Vagina (tissue), 2 donors: ENCODE results near the gene AHNAK. TPM values are rescaled to one million over a fixed set of nuclear protein-coding genes. Genes with fewer than 3 reads are reported as not detected.
A peak's percentile ranks its signal among the peaks of the same experiment; 100 is the strongest.

Source experiments
- DNase-seq, 2 donors: peaks; one replicate each; pipeline ENCODE4 v3.0.0-alpha.2; 2017; ENCODE audit errors: extremely low spot score in 2 of 2
- H3K27ac ChIP-seq: fragments of 200-600 bp; sonication (generic); one replicate; pipeline ENCODE4 v1.5.1; 2019
- H3K27me3 ChIP-seq: fragments of 200-600 bp; sonication (generic); one replicate; pipeline ENCODE4 v1.5.1; 2019
- H3K36me3 ChIP-seq, 2 donors: fragments of 200-600 bp; sonication (generic); one replicate each; pipeline ENCODE4 v1.5.1; 2017 to 2019
- H3K4me1 ChIP-seq: fragments of 200-600 bp; sonication (generic); one replicate; pipeline ENCODE4 v1.5.1; 2019
- H3K4me3 ChIP-seq, 2 donors: fragments of 200-600 bp; sonication (generic); 1 replicate in 1 of 2; 2 replicates in 1 of 2; pipeline ENCODE4 v1.5.1; 2016 to 2019
- H3K9me3 ChIP-seq: fragments of 200-600 bp; sonication (generic); one replicate; pipeline ENCODE4 v1.5.1; 2019
- CTCF ChIP-seq, 3 experiments: fragments of 450-650 bp in 2 of 3; fragments of 200-600 bp in 1 of 3; sonication (generic) in 1 of 3; IDR thresholded peaks; one replicate each; pipeline ENCODE4 v1.5.1; 2017 to 2019; ENCODE audit warnings: antibody characterized with exemption in 3 of 3, mild to moderate bottlenecking in 2 of 3, moderate library complexity in 2 of 3
- POLR2A ChIP-seq, 2 donors: fragments of 450-650 bp; IDR thresholded peaks; one replicate each; pipeline ENCODE4 v1.6.1; 2017; ENCODE audit warnings: antibody characterized with exemption in 2 of 2, mild to moderate bottlenecking in 2 of 2, moderate library complexity in 2 of 2
- POLR2AphosphoS5 ChIP-seq, 2 donors: sonication (generic); formaldehyde crosslinking; IDR thresholded peaks; one replicate each; pipeline ENCODE4 v1.9.0; 2017; ENCODE audit warnings: antibody characterized with exemption in 2 of 2, mild to moderate bottlenecking in 2 of 2, low read depth in 1 of 2; ENCODE audit not compliant: insufficient read depth in 1 of 2
- intact Hi-C: fragments of 100-400 bp; cut with DNase I; formaldehyde crosslinking; loops from one replicate; pipeline ENCODE4 v1.15.1; 2023
- total RNA-seq: library from RNA; depleted of rRNA; stranded (reverse); fragments of >200 nt; gene quantifications from one replicate; pipeline ENCODE4 v1.2.3, GENCODE V29; 2016

Gene AHNAK
- total RNA-seq, 1 donor from 2014 or later = 828 TPM

DNA sequence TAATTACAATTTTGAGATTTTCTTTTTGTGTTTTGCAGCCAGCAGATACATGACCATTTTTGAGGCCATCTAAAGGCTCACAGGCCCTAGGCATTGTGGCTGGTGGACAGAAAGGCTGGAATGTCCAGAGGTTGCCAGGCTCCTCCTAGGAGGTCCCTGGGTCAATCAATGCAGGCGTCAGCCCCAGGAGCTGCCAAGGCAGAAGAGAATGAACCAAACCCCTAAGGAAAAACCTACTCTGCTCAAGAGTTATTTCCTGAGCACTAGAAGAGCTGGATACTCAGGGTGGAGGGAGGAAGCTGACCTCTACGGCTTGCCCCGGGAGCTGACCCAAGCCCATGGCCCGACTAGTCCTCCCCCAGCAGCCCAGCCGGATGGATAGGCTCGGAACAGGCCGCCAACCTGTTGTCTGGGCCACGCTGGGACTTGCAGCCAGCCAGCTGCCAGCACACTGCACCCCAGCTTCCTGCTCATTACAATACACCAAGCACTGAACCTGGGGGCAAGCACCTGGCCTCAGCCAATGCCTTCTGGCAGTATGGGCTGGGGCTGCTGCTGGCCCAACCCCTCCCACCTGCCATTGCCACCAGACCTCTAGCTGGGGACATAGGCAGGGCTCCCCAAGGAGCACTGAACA lies 133.4 kb downstream of the AHNAK start:
- DNase-seq = no peak
- no peak overlapping the region for H3K4me3 ChIP-seq
- no peaks in the 10 kb centered on the region for H3K27me3 ChIP-seq
- intact Hi-C loops = no loop called here
- H3K4me1 ChIP-seq = peaks cover 27% of the 10 kb centered on the region
- H3K9me3 ChIP-seq = no peaks in the 10 kb centered on the region
- H3K36me3 ChIP-seq = no peaks in the 10 kb centered on the region
- H3K27ac ChIP-seq = no peak overlapping the region
- TF ChIP-seq CTCF (IDR thresholded peaks at IDR 0.05) (no peak), POLR2A (IDR thresholded peaks at IDR 0.05) (no peak), POLR2AphosphoS5 (IDR thresholded peaks at IDR 0.05; ENCODE audit: insufficient read depth in 1 of 2, low read depth in 1 of 2) (no peak)

- no peak for TF ChIP-seq POLR2AphosphoS5 (IDR thresholded peaks at IDR 0.05; ENCODE audit: insufficient read depth in 1 of 2, low read depth in 1 of 2)
- no peak for TF ChIP-seq POLR2A (IDR thresholded peaks at IDR 0.05)
- no peak for TF ChIP-seq CTCF (IDR thresholded peaks at IDR 0.05)
- peaks cover 28% of the 10 kb centered on the region for H3K4me1 ChIP-seq
- no peaks in the 10 kb centered on the region for H3K36me3 ChIP-seq
- H3K27me3 ChIP-seq = no peaks in the 10 kb centered on the region
- no peak overlapping the region for H3K4me3 ChIP-seq
- no peak for DNase-seq
- H3K27ac ChIP-seq = no peak overlapping the region
- no peaks in the 10 kb centered on the region for H3K9me3 ChIP-seq
- intact Hi-C loops = no loop called here
Measured at GRCh38 chr11:62411524-62411923, 135.1 kb downstream of the AHNAK start.

DNA sequence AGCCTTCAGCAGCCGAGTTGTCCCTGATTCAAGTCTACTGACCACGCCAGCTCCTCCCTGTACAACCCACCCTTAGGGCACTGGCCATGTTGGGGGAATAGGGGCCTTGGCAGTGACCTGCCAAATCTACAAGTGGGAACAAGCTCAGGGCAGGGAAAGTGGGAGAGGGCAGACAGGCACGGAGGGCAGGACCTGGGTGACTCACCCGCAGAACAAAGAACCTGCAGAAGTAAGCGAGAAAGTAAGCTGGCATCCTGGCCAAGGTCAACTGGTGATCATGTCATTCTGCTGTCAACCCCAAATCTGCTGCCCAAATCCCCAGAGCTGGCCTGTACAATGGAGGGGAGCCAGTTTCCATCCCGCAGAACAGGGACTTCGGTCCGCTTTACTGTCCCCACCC lies 135.6 kb downstream of the AHNAK start:
- no peak for DNase-seq
- H3K4me1 ChIP-seq = peaks cover 34% of the 10 kb centered on the region
- H3K36me3 ChIP-seq = no peaks in the 10 kb centered on the region
- no peak overlapping the region for H3K4me3 ChIP-seq
- no peaks in the 10 kb centered on the region for H3K27me3 ChIP-seq
- H3K27ac ChIP-seq = no peak overlapping the region
- intact Hi-C loops = no loop called here
- H3K9me3 ChIP-seq = no peaks in the 10 kb centered on the region
- no peak for TF ChIP-seq POLR2A (IDR thresholded peaks at IDR 0.05)
- no peak for TF ChIP-seq POLR2AphosphoS5 (IDR thresholded peaks at IDR 0.05; ENCODE audit: insufficient read depth in 1 of 2, low read depth in 1 of 2)
- no peak for TF ChIP-seq CTCF (IDR thresholded peaks at IDR 0.05)

- Histone ChIP-seq H3K27ac (no peak overlapping the region), H3K27me3 (no peaks in the 10 kb centered on the region), H3K4me1 (peaks cover 38% of the 10 kb centered on the region), H3K4me3 (no peak overlapping the region), H3K9me3 (no peaks in the 10 kb centered on the region), H3K36me3 (no peaks in the 10 kb centered on the region)
- DNase-seq = no peak
- intact Hi-C loops = no loop called here
- TF ChIP-seq CTCF (IDR thresholded peaks at IDR 0.05) (no peak), POLR2AphosphoS5 (IDR thresholded peaks at IDR 0.05; ENCODE audit: insufficient read depth in 1 of 2, low read depth in 1 of 2) (no peak), POLR2A (IDR thresholded peaks at IDR 0.05) (no peak)
Measured at GRCh38 chr11:62409831-62410230, 136.8 kb downstream of the AHNAK start.

- Histone ChIP-seq H3K36me3 (no peaks in the 10 kb centered on the region), H3K4me1 (peaks cover 39% of the 10 kb centered on the region), H3K9me3 (no peaks in the 10 kb centered on the region), H3K27ac (peak overlapping the region; percentile 42), H3K4me3 (no peak overlapping the region), H3K27me3 (no peaks in the 10 kb centered on the region)
- intact Hi-C loops = no loop called here
- no peak for DNase-seq
- TF ChIP-seq CTCF (IDR thresholded peaks at IDR 0.05) = no peak
- no peak for TF ChIP-seq POLR2AphosphoS5 (IDR thresholded peaks at IDR 0.05; ENCODE audit: insufficient read depth in 1 of 2, low read depth in 1 of 2)
- no peak for TF ChIP-seq POLR2A (IDR thresholded peaks at IDR 0.05)
Measured at GRCh38 chr11:62406034-62406433, 140.6 kb downstream of the AHNAK start.
